Heart right ventricle (tissue), 16 donors: Measurements from ENCODE around the gene RNF31. TPM values are rescaled to one million over a fixed set of nuclear protein-coding genes. Genes with fewer than 3 reads are reported as not detected.

Experiments used
- ATAC-seq, 8 donors: fragments of 200-7000 bp; cut with Tn5 transposase; one replicate each; pipeline ENCODE4 v1.9.1; 2020; ENCODE audit warnings: mild to moderate bottlenecking in 8 of 8, moderate library complexity in 8 of 8, moderate number of reproducible peaks in 1 of 8
- DNase-seq, 2 donors: peaks; one replicate each; pipeline ENCODE4 v3.0.0-alpha.2; 2020
- H3K27ac ChIP-seq, 10 donors: fragments of 200-600 bp; sonication (generic) in 2 of 10; one replicate each; pipeline versions ENCODE4 v1.5.0 to v1.8.0; 2020 to 2022; ENCODE audit warnings: mild to moderate bottlenecking in 3 of 10
- H3K27me3 ChIP-seq, 7 donors: fragments of 200-600 bp; one replicate each; pipeline ENCODE4 v1.8.0; 2021 to 2022; ENCODE audit warnings: mild to moderate bottlenecking in 2 of 7
- H3K36me3 ChIP-seq, 9 donors: fragments of 200-600 bp; sonication (generic) in 1 of 9; one replicate each; pipeline versions ENCODE4 v1.5.0 to v1.8.0; 2020 to 2022; ENCODE audit warnings: mild to moderate bottlenecking in 2 of 9
- H3K4me1 ChIP-seq, 9 donors: fragments of 200-600 bp; sonication (generic) in 1 of 9; one replicate each; pipeline versions ENCODE4 v1.5.0 to v1.8.0; 2020 to 2022; ENCODE audit warnings: mild to moderate bottlenecking in 4 of 9
- H3K4me3 ChIP-seq, 10 donors: fragments of 200-600 bp; sonication (generic) in 2 of 10; one replicate each; pipeline versions ENCODE4 v1.5.0 to v1.8.0; 2020 to 2022; ENCODE audit warnings: mild to moderate bottlenecking in 7 of 10, moderate library complexity in 2 of 10
- H3K9me3 ChIP-seq, 11 donors: fragments of 200-600 bp in 10 of 11; sonication (generic) in 2 of 11; one replicate each; pipeline versions ENCODE4 v1.5.0 to v1.8.0; 2013 to 2022; ENCODE audit warnings: mild to moderate bottlenecking in 2 of 11, control low read depth in 1 of 11, moderate library complexity in 1 of 11
- WGBS, 2 donors: extraction: QIAGEN DNeasy Blood & Tissue Kit; methylation state at CpG; one replicate each; pipeline ENCODE4 v1.1.7; 2013; ENCODE audit warnings: inconsistent platforms in 1 of 2; 5-methylcytosine and 5-hydroxymethylcytosine counted together
- intact Hi-C, 10 donors: fragments of 100-400 bp; cut with DNase I; formaldehyde crosslinking; loops; one replicate each; pipeline versions ENCODE4 v1.11.1 to v1.14.2; 2022
- polyA plus RNA-seq, 2 donors: library from polyadenylated mRNA; stranded (reverse); fragments of 200-250 nt; gene quantifications; one replicate each; pipeline ENCODE4 v1.2.3, GENCODE V29; 2013
- total RNA-seq, 10 donors: library from RNA; stranded (reverse); fragmentation: NEBNext Ultra II Directional in 3 of 10; extraction: Animal tissue kit (Norgen Biotek cat#: 25700) in 3 of 10; gene quantifications; one replicate each; pipeline versions ENCODE4 v1.2.1 to v1.2.4, GENCODE V29; 2021 to 2023
- TF ChIP-seq, protein P1 (sequence below), 9 donors: fragments of 200-600 bp; sonication (generic) in 2 of 9; IDR thresholded peaks; one replicate each; pipeline versions ENCODE4 v1.5.0 to v1.8.0; 2021 to 2022; ENCODE audit warnings: antibody characterized with exemption in 9 of 9, mild to moderate bottlenecking in 5 of 9, moderate library complexity in 1 of 9
- donor health status: Arrhythmogenic right ventricular cardiomyopathy.
- donor health status: ischemic (EF 13 %, LVEDD 7.1; RV severe dilation, severe dysfunction).
- donor health status: healthy with polysubstance abuse.
- donor health status: DM: no; HTN: yes; CAD: no.
- donor health status: DM: no; HTN: no; CAD: no.
- donor health status: ischemic (EF 25% LVEDD 6.9; RV normal size, moderate dysfunction).
- donor health status: ischemic (EF 25% LVEDD 5.7; RV mildly dilated, moderate dysfunction).
- donor health status: healthy.
- donor health status: DM: yes; HTN: yes; CAD: no.
- donor health status: Ischemic cardiomyopathy.
- donor health status: ischemic (EF 35%, LVEDD 5.7; RV mildly dilated, moderate dysfunction).
- donor health status: nonischemic (EF 11% LVEDD 7.7; RV severe dilation, severe dysfunction).
- donor health status: DM: yes; HTN: yes; CAD: no.
- donor health status: PGD.
- donor health status: ischemic (EF 29% LVEDD 5.4; RV normal size, mild dysfunction).
- donor health status: nonischemic (EF 23%, LVEDD 6.1; RV moderate dilation, normal function).

RNF31 gene
- total and polyA plus RNA-seq, 12 donors = 27.5 to 92.9 (median 35.7) TPM

- DNase-seq = peak; percentile 90
- H3K4me1 ChIP-seq = peaks cover 4 to 39% (median 27%) of the 10 kb centered on the region in 9 donors
- 0% methylated on average over 82 to 89 of the region's 89 CpGs for WGBS, 2 donors
- H3K36me3 ChIP-seq = peaks cover 0 to 42% (median 15%) of the 10 kb centered on the region in 9 donors
- peak; percentile 92 to 97 (median 96) for ATAC-seq
- H3K27me3 ChIP-seq = no peaks in the 10 kb centered on the region
- no peaks in the 10 kb centered on the region for H3K9me3 ChIP-seq
- intact Hi-C loops = no loop called here
- peak within 1 kb of the TSS; percentile 92 to 100 (median 98) for H3K27ac ChIP-seq
- TF ChIP-seq, protein P1, sequence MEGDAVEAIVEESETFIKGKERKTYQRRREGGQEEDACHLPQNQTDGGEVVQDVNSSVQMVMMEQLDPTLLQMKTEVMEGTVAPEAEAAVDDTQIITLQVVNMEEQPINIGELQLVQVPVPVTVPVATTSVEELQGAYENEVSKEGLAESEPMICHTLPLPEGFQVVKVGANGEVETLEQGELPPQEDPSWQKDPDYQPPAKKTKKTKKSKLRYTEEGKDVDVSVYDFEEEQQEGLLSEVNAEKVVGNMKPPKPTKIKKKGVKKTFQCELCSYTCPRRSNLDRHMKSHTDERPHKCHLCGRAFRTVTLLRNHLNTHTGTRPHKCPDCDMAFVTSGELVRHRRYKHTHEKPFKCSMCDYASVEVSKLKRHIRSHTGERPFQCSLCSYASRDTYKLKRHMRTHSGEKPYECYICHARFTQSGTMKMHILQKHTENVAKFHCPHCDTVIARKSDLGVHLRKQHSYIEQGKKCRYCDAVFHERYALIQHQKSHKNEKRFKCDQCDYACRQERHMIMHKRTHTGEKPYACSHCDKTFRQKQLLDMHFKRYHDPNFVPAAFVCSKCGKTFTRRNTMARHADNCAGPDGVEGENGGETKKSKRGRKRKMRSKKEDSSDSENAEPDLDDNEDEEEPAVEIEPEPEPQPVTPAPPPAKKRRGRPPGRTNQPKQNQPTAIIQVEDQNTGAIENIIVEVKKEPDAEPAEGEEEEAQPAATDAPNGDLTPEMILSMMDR (IDR thresholded peaks at IDR 0.05) = no peak
- peak within 1 kb of the TSS; percentile 59 to 100 (median 92) for H3K4me3 ChIP-seq
Observed at GRCh38 chr14:24195186-24196070, 48.1 kb downstream of the RNF31 start, which contains the start of gene TM9SF1. Gene TM9SF1, minus strand, starts transcription at chr14:24195441. Its CDS starts 422 bp downstream, at chr14:24195019.

DNA sequence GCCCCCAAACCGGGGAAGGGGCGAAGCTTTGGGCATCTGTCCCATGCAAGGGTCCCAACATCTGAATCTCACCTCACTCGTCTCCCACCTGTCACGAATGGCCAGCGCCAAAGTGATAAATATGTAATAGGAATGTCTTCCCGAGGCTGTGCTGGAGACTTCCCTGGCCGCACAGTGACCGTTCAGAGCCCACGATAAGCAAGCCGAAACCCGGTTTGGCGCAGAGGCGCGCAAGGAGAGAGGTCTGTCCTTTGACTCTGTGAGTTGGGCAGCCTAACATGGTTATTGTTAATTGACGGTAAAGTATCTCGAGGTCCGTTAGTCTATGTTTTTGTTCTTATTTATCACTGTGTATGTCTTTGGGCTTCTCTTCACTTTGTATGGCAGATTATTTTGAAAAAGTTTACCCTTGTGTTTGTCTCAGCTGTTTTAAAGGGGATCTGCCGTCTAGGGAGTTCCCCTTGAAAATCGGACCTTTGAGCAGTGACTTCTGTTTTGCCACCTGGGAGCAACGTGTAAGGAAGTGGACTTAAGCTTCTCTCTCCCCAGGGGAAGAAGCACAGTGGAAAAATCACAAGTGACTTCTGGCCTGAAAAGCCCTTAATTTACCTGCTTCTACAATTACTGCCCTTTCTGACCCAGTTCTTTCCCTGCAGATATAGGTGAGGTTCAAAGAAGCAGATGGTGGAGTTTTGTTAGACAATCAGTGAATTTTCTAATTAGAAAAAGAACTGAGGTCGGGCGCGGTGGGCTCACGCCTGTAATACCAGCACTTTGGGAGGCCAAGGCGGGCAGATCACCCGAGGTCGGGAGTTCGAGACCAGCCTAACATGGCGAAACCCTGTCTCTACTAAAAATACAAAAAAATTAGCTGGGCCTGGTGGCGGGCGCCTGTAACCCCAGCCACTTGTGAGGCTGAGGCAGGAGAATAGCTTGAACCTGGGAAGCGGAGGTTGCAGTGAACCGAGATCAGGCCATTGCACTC is 49.1 kb downstream of the RNF31 start:
- intact Hi-C loops = no loop called here
- peak in 7 of 8 donors; percentile 20 to 49 (median 37) for ATAC-seq
- Histone ChIP-seq H3K9me3 (no peaks in the 10 kb centered on the region), H3K4me1 (peaks cover 4 to 39% (median 27%) of the 10 kb centered on the region in 9 donors), H3K4me3 (peak overlapping the region; percentile 59 to 100 (median 92)), H3K27me3 (no peaks in the 10 kb centered on the region), H3K27ac (peak overlapping the region; percentile 92 to 100 (median 98)), H3K36me3 (peaks cover 0 to 42% (median 15%) of the 10 kb centered on the region in 9 donors)
- TF ChIP-seq, protein P1 (IDR thresholded peaks at IDR 0.05) = no peak
- no peak for DNase-seq
- 34 to 36% methylated on average over 33 of the region's 33 CpGs for WGBS, 2 donors

DNA sequence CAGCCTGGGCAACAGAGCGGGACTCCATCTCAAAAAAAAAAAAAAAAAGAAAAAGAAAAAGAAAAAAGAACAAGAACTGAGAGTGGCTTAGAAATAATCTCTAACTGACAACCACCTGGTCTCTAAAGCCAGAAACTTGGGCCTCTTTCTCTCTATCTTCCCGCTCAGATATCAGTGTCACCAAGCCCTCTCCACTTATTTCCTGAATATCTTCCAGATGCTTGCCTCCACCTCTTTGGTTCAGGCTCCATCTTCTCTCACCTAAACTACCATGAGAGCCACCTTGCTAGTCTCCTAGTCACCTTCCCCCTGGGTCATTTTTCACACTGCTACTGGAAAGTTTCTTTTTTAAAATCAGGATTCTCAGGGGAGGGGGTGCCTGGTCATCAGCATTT is 49.8 kb downstream of the RNF31 start:
- DNase-seq = no peak
- no peaks in the 10 kb centered on the region for H3K9me3 ChIP-seq
- WGBS, 2 donors = 84 to 92% methylated on average over 2 of the region's 2 CpGs
- no peak for ATAC-seq
- intact Hi-C loops = no loop called here
- peaks cover 4 to 39% (median 27%) of the 10 kb centered on the region in 9 donors for H3K4me1 ChIP-seq
- H3K4me3 ChIP-seq = peak overlapping the region in 4 of 10 donors; percentile 80 to 97 (median 92)
- TF ChIP-seq, protein P1 (IDR thresholded peaks at IDR 0.05) = no peak
- no peaks in the 10 kb centered on the region for H3K27me3 ChIP-seq
- peaks cover 0 to 41% (median 11%) of the 10 kb centered on the region in 9 donors for H3K36me3 ChIP-seq
- peak overlapping the region in 2 of 10 donors; percentile 97 to 99 for H3K27ac ChIP-seq
